Fibroblast of mammary gland (primary cell): ENCODE data around the gene RAP1GAP2.

Experiments used
- DNase-seq: peaks from one replicate; pipeline ENCODE4 v3.0.0-alpha.2; 2010; ENCODE audit warnings: low read depth
- H3K4me3 ChIP-seq: 2 replicates; pipeline ENCODE4 v1.5.1; 2011; ENCODE audit warnings: low read depth, mild to moderate bottlenecking, low read length, moderate library complexity; ENCODE audit not compliant: control insufficient read depth
- TF ChIP-seq, protein P1 (sequence below): conservative IDR thresholded peaks from 2 replicates; pipeline ENCODE4 v1.5.1; 2011; ENCODE audit warnings: low read depth, low read length, inconsistent platforms; ENCODE audit not compliant: control insufficient read depth, insufficient read depth

Gene RAP1GAP2

DNA sequence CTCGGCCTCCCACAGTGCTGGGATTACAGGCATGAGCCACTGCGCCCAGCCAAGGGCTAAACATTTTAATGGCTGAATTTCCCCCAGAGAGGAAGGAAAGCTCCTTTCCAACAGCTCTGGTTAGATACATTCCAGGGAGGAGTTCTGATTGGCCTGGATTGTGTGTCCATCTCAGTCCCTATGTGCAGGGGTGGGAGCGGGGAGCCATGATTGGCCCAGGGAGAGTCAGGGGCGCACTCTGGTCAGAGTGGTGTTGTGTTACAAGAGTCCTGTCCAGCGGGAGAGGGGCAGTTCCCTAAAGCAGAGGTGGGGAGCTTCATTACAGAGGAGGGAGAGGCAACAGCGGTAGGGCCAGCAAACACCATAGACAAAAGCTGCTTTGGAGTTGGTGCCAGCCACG, 75.0 kb downstream of the RAP1GAP2 start:
- no peak for DNase-seq

DNA sequence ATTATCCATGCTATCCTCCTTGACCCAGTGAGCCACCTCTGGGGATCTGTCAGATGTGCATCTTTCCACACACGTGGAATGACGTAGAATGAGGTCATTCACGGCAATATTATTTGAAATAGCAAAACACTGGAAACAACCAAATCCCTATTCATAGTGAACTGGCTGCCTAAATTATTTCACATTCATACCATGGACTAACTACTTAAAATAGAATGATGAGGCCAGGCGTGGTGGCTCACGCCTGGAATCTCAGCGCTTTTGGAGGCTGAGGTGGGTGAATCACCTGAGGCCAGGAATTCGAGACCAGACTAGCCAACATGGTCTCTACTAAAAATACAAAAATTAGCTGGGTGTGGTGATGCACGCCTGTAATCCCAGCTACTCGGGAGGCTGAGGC, 75.5 kb downstream of the RAP1GAP2 start:
- DNase-seq = peak; percentile 57
- TF ChIP-seq, protein P1, sequence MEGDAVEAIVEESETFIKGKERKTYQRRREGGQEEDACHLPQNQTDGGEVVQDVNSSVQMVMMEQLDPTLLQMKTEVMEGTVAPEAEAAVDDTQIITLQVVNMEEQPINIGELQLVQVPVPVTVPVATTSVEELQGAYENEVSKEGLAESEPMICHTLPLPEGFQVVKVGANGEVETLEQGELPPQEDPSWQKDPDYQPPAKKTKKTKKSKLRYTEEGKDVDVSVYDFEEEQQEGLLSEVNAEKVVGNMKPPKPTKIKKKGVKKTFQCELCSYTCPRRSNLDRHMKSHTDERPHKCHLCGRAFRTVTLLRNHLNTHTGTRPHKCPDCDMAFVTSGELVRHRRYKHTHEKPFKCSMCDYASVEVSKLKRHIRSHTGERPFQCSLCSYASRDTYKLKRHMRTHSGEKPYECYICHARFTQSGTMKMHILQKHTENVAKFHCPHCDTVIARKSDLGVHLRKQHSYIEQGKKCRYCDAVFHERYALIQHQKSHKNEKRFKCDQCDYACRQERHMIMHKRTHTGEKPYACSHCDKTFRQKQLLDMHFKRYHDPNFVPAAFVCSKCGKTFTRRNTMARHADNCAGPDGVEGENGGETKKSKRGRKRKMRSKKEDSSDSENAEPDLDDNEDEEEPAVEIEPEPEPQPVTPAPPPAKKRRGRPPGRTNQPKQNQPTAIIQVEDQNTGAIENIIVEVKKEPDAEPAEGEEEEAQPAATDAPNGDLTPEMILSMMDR = no peak
- H3K4me3 ChIP-seq = no peak overlapping the region

More for the DNA sequence above, 75.0 kb downstream of the RAP1GAP2 start:
- TF ChIP-seq, protein P1 = no peak
- no peak overlapping the region for H3K4me3 ChIP-seq

DNA sequence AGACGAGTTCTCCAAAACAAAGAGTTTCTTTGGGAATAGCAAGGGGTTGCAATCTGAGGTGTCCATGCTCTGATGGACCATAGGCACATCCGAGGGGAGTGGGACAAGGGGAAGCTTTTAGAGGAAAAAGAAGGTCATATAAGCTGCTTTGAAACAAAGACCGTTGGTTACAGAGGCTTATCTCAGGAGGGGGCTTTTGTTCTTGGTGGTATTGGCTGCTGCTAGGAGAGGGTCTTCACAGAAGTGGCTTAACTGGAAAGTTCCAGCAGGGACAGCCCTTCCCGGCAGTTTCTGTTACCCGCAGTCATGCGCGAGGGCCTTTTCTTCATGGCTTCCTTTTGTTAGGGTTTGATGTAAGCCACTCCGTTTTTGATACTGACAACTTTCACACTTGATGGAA, 76.0 kb downstream of the RAP1GAP2 start:
- no peak overlapping the region for H3K4me3 ChIP-seq
- TF ChIP-seq, protein P1 = no peak
- no peak for DNase-seq

DNA sequence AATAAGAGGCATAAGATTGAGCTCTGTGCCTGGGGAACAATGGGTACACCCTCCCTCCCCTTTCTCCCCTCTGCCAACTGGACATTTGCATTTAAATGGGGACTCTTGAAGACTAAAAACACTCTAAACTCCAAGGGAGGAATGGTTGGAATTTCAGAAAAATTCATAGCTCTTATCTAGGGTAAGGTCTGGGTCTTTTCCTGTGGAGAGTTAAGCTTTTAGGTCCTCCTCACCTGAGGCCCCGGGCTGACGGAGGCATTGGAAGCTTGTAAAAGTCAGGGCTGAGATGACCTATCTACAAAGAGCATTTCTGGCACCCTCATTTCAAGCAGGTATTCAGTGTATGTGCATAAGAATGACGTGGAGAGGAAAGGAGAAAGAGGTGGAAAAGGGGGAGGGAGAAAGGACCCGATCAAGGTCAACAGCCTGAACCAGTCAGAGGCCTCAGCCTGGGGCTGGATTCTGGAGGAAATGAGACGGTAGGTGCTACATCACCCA, 78.0 kb downstream of the RAP1GAP2 start:
- H3K4me3 ChIP-seq = no peak overlapping the region
- TF ChIP-seq, protein P1 = no peak
- DNase-seq = no peak

DNA sequence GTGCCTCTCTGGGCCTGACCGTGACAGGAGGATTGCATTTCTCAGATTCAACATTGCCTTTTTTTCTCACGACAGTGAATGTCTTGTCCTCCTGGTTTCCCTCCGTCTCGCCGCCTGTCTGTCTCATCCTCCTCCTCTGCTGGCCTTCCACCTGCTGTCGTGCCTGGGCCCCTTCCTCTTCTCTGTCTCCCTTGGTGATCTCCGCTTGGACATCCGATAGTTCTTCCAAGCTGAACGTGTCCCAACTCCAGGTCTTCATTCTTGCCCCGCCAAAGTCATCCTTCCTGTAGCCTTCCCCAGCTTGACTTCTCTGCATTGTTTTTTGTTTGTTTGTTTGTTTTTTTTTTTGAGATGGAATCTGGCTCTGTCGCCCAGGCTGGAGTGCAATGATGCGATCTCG, 79.4 kb downstream of the RAP1GAP2 start:
- DNase-seq = no peak
- TF ChIP-seq, protein P1 = no peak
- no peak overlapping the region for H3K4me3 ChIP-seq

DNA sequence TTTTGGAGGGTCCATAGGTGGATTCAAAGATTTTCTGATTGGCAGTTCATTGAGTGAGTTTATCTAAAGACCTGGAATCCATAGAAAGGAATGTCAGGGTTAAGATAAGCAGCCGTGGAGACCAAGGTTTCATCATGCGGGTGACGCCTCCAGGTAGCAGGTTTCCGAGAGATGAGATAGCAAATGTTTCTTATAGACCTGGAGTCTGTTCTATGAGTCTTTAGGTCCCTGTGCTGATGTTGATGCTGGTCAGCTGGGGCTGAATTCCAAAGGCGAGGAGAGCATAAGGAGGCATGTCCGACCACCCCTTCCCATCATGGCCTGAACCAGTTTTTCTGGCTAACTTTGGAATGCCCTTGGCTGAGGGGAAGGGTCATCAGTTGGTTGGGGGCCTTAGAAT, 80.2 kb downstream of the RAP1GAP2 start:
- DNase-seq = no peak
- TF ChIP-seq, protein P1 = no peak
- no peak overlapping the region for H3K4me3 ChIP-seq

DNA sequence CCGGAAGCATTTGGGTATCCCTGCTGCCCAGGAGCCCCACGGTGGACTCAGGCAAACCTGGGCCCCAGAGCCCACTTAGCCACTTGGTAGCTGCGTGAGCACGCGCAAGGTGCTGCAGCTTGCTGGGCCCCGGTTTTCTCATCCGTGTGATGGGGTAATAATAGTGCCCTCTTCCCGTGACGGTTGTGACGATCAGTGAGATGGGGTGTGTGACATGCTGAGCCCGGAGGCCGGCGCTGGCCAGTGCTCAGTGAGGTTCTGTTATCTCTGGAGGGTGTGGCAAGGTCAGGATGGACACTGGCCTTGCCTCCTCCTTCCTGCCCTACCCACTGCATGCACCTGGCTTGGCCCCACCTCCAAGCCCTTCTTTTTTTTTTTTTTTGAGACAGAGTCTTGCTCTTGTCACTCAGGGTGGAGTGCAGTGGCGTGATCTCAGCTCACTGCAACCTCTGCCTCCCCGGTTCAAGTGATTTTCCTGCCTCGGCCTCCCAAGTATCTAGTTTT, 82.6 kb downstream of the RAP1GAP2 start:
- no peak for DNase-seq
- no peak overlapping the region for H3K4me3 ChIP-seq
- TF ChIP-seq, protein P1 = no peak
